GM04503 (cell line): ENCODE data around the gene ADSL.

Experiments used
- DNase-seq: peaks from one replicate; pipeline ENCODE4 v3.0.0-alpha.2; 2012; ENCODE audit warnings: low read depth

ADSL gene

DNA sequence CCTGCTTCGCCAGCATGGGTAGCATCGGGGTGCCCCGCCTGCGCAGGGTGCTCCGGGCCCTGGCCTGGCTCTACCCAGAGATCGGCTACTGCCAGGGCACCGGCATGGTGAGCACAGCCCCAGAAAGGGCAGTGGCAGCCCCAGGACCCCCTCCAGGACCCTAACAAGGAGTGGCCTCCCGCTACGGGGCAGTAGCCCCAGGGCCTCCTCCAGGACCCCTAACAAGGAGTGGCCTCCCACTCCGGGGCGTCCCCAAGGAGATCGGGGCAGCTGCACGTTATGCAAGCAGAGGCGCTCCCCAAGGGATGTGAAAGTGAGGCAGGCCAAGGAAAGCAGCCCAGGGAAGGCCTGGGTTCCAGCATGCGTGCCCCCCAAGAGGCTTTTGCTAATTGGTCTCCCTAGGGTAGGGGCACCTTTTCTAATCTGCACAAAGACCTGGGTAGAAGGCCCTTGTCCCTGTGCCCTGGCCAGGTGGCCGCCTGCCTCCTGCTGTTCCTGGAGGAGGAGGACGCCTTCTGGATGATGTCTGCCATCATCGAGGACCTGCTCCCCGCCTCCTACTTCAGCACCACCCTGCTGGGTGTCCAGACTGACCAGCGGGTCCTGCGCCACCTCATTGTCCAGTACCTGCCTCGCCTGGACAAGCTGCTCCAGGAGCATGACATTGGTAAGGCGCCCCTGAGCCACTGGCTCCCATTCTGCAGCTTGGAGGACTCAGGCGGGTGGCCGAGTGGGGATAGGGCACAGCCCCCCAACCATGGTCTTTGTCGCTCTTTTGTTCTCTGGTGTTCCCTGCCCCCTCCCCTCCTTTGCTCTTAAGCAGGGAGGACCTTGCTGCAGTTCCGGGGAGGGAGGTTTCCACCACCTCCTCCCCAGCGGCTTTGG is 59.1 kb downstream of the ADSL start:
- no peak for DNase-seq

DNA sequence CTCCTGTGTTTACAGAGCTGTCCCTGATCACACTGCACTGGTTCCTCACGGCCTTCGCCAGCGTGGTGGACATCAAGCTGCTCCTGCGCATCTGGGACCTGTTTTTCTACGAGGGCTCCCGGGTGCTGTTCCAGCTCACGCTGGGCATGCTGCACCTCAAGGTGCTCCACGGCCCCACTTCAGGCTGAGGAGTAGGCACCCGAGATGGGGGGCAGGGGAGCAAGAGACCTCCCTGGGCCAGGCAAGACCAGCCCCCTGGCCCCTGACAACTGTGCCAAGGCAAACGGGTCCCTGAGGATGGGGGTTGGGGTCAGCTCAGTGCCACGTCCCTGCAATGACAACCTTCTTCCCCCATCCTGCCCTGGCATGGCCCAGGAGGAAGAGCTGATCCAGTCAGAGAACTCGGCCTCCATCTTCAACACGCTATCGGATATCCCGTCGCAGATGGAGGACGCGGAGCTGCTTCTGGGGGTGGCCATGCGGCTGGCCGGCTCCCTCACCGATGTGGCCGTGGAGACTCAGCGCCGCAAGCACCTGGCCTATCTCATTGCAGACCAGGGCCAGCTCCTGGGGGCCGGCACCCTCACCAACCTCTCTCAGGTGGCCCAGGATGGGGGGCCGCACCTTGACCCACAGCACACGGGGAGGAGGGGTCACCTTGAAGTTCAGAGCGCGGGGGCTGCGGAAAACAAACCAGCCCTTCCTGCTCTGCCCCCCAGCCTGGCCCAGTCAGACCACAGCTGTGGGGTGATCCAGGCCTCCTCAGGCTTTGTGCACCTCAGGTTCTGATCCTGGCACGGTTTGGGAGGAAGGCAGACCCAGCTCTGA is 60.0 kb downstream of the ADSL start:
- DNase-seq: no peak

DNA sequence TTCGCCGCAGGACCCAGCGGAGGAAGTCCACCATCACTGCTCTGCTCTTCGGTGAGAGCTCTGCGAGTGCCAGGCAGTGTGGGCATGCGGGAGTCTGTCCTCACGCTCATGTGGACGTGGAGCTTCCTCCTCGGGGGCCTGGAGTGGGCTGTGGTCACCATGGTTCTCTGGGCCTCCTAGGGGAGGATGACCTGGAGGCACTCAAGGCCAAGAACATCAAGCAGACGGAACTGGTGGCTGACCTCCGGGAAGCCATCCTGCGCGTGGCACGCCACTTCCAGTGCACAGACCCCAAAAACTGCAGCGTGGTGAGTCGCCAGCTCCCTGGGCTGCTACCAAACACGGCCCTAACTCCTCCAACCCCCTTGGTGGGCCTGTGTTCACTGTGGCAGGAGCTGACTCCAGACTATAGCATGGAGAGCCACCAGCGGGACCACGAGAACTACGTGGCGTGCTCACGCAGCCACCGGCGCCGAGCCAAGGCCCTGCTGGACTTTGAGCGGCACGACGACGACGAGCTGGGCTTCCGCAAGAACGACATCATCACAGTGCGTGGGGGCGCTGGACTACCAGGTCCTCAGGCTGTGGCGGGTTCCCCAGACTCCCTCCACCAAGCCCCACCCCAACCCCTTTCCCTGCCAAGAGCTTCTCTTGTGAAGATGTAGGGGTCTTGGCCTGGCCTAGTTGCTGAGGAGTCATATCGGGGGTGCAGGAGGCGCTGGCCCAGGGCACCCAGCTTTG is 60.9 kb downstream of the ADSL start:
- no peak for DNase-seq

DNA sequence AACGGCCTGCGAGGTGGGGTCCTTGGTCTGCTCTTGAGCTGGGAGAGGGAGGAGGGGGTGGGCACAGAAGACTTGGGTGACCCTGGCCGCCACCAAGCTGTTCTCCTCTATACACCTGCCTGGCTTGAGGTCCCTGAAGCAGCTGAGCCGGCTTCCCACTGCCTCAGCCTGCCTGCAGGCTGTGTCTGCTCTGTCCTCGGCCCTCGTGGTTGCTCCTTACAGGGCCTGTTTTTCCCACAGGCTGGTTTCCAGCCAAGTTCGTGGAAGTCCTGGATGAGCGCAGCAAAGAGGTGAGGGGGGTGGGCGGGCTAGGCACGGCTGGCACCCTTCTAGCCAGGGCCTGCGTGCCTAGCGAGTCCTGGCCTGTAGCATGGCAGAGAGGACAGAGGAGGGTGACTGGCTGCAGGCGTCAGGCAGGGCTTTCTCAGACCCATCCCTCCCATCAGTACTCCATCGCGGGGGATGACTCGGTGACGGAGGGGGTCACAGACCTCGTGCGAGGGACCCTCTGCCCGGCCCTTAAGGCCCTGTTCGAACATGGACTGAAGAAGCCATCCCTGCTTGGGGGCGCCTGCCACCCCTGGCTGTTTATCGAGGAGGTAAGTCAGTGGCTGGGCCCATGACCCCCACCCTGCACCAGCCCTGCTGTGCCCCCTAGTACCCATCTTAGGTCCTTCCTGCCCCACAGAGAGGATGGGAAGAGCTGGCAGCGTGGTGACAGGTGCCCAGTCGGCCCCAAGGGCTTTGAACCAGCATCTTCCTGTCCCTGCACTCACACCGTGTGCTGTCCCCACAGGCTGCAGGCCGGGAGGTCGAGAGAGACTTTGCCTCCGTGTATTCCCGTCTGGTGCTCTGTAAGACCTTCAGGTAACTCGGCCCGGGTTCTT is 61.8 kb downstream of the ADSL start:
- no peak for DNase-seq

DNA sequence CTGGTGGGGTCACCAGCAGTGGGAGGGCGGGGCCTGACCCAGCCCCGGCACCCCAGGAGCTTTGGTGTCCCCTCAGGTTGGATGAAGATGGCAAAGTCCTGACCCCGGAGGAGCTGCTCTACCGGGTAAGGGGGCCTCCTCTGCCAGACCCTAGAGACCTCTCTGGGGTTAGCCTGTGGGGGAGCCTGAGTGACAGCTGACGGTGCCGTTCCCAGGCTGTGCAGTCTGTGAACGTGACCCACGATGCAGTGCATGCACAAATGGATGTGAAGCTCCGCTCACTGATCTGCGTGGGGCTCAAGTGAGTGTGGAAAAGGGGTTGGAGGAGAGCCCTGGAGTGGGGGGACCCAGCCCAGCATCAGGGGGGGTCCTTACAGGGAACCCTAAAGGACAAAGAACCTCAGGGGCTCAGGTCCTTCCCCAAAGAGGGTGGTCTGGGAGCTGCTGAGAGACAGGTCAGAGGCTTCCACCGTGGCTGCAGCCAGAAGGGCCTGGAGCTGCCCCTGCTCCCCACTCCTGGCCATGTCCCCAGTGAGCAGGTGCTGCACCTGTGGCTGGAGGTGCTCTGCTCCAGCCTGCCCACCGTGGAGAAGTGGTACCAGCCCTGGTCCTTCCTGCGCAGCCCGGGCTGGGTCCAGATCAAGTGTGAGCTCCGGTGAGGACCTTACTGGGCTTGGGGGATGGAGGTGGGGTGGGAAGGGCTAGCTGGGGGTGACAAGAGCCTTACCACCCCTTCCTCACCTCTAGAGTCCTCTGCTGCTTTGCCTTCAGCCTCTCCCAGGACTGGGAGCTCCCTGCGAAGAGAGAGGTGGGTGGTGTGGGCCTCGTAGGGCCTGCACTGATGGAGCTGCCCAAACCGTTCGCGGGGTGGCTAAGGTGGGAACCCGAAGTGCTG is 62.7 kb downstream of the ADSL start:
- DNase-seq: no peak

DNA sequence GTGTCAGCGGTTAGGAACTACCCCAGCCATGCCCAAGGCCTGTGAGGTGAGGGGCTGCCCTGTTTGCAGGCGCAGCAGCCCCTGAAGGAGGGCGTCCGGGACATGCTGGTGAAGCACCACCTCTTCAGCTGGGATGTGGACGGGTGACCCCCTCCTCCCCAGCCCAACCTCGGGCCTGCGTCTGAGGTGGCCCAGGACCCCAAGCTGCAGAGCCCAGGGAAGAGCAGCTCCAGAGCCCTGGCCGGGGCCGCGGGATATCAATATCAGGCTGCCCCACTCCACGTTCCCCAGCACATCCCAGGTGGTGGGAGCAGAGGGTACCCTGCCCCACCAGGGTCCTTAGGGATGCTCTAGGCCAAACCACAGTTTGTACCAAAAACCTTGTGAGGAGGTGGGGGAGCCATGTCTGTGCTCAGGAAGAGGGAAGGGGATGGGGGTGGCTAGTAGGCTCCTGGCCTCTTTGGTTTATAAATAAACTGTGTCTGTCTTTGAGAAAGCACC is 63.4 kb downstream of the ADSL start:
- DNase-seq: no peak

DNA sequence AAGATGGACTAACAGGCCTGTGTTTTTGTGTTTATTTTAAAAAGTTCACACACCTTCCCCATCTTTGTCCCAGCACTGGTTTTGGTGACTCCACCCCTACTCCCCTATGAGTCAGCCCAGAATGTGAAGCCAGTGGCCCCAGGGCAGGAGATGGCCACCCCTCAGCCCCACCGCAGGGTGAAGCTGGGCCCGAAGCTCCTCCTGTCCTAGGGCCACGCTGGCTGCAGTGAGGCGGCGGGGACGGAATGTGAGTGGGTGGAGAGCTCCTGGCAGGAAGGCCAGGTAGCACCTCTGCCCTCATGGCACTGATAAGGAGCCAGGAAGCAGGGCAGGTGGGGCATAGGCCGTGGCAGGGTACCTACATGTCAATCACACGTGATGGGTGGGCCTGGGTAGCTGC is 64.0 kb downstream of the ADSL start:
- no peak for DNase-seq

DNA sequence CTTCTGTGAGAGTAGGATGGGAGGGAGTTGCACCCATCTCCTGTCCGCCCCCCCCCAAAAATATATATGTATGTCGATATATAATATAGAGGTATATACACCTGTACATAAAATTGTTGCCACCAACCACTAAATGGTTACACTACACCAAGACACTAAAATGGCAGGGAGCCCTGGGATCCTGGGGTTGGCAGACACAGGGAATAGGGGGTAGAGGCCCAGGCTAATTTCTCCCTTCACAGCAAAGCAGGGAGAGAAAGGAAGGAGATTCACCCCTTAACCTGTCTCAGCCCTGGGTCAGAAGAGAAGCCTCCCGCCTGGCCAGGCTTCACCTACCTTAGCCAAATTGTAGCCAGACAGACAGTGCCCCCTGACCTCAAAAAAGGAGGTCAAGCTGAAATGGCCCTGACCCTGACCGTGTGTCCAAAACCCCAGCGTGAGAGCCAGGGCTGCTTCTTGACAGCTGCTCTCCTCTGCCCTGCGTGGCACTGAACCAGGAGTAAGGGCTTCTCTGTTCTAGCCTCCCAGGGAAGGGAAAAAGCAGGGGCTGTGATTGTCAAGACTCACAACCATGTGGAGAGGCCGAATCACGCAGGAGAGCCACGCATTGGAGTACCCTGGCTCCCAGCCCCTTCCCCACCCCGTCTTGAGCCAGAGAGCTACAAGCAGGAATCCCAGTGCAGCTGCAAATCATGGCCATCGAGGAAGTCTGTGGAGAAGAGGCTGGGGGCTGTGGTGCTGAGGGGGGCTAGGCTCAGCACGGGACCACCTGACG is 64.6 kb downstream of the ADSL start:
- no peak for DNase-seq

DNA sequence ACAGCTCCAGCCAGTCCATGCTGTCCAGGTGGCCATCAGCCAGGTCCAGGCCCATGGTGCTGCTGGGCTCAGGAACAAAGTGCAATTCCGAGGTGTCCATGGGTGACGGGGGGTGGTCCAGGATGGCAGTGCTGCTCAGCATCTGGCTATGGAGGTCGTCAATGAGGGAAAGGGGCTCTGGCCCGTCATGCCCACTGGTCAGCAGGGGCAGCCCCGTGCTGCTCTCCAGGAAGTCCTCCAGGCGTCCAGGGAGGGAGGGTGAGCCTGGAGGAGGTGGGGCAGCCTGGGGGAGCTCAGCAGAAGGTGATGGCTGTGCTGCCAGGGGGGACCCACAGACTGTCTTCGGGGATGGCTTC is 65.2 kb downstream of the ADSL start:
- DNase-seq: no peak

DNA sequence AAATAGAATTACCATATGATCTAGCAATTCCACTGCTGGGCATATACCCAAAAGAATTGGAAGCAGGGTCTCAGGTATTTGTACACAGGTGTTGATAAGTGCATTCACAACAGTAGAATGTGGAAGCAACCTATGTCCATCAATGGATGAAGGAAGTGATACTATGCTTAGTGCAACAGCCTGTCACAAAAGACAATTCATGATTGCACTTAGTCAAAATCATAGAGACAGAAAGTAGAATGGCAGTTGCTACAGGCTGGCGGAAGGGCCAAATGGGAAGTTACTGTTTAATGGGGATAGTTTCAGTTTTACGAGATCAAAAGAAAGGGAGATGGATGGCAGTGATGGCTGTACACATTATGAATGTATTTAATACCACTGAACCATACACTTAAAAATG is 66.1 kb downstream of the ADSL start:
- no peak for DNase-seq

DNA sequence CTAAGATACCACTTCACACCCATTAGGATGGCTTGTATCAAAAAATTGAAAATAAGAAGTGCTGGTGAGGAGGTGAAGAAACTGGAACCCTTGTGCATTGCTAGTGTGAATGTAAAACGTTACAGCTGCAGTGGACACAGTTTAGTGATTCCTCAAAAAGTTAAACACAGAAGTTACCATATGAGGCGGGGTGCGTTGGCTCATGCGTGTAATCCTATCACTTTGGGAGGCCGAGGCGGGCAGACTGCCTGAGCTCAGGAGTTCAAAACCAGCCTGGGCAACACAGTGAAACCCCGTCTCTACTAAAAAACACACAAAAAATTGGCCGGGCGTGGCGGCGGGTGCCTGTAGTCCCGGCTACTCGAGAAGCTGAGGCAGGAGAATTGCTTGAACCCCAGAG is 67.6 kb downstream of the ADSL start:
- DNase-seq: no peak

DNA sequence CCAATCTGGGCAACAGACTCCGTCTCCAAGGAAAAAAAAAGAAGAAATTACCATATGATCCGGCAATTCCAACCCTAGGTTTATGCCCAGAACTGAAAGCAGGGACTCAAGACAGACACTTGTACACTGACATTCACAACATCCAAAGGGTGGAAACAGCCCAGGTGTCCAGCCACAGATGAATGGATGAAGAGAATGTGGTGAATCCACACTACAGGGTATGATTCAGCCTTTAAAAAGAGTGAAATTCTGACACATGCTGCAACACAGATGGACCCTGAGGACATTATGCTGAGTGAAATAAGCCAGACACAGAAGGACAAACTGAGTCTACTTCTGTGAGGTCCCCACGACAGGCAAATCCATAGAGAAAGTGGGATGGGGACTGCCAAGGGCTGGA is 68.0 kb downstream of the ADSL start:
- no peak for DNase-seq

DNA sequence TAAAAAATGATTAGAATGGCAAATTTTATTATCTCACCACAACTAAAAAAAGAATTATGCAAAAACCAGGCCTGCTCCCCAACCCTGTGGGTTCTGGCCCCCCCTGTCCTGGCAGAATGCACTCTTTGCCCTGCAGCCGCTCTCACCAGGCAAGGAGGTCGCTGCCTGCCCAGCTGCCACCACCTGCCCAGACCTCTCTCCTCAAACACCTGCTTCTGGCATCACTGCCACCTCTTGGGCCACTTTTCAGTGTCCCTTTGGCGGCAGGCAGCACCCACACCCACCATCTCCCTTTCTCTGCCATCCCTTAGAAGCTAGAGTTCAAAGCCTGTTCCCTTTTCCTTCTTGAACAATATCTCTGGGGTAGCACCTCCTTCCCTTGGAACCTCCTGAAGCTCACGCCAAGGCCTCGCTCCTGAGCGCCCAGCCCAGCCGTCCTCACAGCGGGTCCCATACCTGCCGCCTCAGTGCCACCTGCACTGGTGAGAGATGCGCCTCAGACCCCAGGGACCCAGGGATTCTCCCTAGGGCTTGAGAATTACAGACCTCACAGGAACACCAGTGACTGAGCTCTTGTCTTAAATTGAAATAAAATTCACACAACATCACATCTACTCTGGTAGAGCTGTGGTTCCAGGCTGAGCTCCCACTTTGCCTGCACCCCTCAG is 68.7 kb downstream of the ADSL start:
- DNase-seq: no peak

DNA sequence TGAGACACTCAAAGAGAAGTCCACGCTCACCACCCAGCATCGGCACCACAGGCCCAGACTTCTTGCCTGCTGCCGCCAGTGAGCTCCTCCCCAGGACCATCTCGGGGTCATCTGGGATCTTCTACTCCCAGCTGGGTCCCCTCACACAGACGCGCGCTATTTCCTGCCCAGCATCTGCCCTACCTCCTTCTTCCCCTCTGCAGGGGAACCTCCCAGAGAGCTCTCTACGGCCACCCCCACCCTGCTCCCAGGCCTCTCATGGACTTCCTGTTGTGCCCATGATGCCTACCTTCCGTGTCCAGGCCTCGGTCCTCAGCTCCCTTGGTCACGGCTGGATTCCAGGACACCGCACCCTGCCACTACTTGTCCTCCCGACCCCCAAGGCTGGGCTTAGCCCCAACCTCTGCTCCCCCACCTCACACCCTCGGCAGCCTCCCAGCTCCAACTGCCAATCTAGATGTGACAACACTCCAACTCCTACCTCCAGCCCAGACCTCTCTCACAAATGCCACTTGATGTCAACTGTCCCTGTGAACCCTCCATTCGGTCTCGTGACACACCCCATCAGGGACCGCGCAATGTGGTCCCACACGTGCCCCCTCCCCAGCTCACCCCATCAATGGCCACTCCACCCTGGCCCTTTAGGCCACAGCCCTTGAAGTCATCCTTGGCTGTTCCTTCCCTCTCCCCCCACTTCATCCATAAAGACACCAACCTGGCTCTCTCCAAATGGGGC is 69.4 kb downstream of the ADSL start:
- no peak for DNase-seq

DNA sequence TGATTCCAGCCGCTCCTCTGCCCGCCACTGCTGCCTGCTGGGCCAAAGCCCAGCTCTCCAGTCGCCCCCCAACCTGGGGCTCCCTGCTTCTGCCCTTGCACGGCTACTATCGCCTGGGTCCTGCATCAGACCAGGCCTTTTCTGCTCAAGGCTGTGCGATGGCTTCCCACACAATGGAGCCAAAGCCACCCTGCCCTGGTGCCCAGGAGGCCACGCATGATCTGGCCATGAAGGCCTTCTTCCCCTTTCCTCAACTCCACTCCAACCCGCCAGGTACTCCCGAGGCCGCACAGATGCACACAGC is 69.9 kb downstream of the ADSL start:
- no peak for DNase-seq

DNA sequence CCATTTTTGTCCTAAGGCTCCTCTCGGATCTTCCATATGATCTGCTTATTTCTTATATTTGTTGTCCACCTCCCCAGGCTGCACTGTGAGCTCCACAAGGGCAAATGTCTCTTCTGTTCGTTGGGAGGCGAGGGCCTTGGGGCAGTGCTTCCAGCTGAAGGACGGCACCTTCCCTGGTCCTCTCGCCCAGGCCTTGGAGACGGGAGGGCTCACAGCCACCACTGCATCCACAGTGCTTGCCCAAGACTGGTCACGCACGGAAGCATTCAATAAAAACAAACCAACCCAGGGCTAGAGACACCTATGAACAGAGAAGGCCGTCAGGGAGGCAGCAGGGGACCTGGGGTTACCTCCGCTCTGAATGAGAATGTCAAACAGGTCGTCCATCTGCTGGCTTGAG is 70.3 kb downstream of the ADSL start:
- DNase-seq: no peak

DNA sequence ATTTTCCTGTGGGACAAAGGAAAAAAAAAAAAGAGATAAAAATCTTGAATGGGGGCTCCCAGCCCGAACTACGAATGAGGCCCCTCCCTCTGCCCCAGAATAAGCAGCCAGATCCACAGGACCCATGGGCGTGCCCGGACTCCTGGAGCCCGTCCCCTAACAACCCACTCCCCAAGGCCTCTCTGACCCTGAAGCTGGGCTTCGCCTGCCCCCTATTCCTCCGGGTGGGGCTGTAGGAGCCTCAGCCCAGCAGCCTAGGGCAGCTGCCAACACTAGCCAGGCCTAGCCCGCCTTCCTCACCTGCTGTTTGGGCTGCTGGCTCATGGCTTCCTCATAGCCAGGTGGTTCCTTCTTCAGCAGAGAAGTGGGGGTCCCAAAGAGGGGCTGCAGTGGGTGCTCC is 70.7 kb downstream of the ADSL start:
- DNase-seq: no peak

DNA sequence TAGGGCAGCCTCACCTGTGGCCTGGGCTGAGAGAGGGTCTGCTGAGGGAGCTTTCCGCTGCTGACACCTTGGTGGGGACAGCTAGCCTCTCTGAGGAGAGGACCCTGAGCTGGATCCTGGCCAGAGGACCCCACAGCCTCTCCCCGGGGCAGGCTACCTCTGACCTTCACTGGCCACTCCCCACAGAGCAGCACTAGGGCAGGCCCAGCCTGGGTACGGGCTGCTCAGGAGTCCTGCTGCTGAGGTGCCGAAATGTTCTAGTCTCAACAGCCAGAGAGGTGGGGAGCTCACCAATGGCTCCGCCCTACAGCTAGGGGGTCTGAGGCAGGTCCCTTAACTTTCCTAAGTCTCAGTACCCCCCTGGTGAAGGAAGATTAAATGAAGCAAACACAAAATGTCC is 71.6 kb downstream of the ADSL start:
- DNase-seq: no peak
